Activated T-cell treated with anti-CD3 and anti-CD28 coated beads, Interleukin-2, amount 50 U/mL, for 24 hours (primary cell): ENCODE results near the gene C2orf68.

Experiments
- DNase-seq: peaks from one replicate; pipeline ENCODE4 v3.0.0-alpha.2; 2020
- H3K27ac Mint-ChIP-seq: 2 replicates; pipeline ENCODE4 v1.8.0; 2020; ENCODE audit warnings: mild to moderate bottlenecking, mixed read lengths
- H3K27me3 Mint-ChIP-seq: 2 replicates; pipeline ENCODE4 v1.8.0; 2020; ENCODE audit warnings: mixed read lengths
- H3K36me3 Mint-ChIP-seq: 2 replicates; pipeline ENCODE4 v1.8.0; 2020; ENCODE audit warnings: low read depth, mixed read lengths
- H3K4me1 Mint-ChIP-seq: 2 replicates; pipeline ENCODE4 v1.8.0; 2020; ENCODE audit warnings: low read depth, mixed read lengths
- H3K4me3 Mint-ChIP-seq: 2 replicates; pipeline ENCODE4 v1.8.0; 2020; ENCODE audit warnings: mild to moderate bottlenecking, moderate library complexity, mixed read lengths
- H3K9me3 Mint-ChIP-seq: 2 replicates; pipeline ENCODE4 v1.8.0; 2020; ENCODE audit warnings: mixed read lengths

C2orf68 gene

GRCh38 chr2:85588645-85589044, 23.2 kb downstream of the C2orf68 start:
- no peak for DNase-seq
- H3K9me3 Mint-ChIP-seq = no peaks in the 10 kb centered on the region
- peaks cover 4% of the 10 kb centered on the region for H3K36me3 Mint-ChIP-seq
- no peaks in the 10 kb centered on the region for H3K27me3 Mint-ChIP-seq
- H3K4me1 Mint-ChIP-seq = peaks cover 37% of the 10 kb centered on the region
- H3K27ac Mint-ChIP-seq = no peak overlapping the region
- no peak overlapping the region for H3K4me3 Mint-ChIP-seq

GRCh38 chr2:85588236-85588635, 23.6 kb downstream of the C2orf68 start:
- Mint-ChIP-seq H3K27me3 (no peaks in the 10 kb centered on the region), H3K9me3 (no peaks in the 10 kb centered on the region), H3K36me3 (peaks cover 8% of the 10 kb centered on the region), H3K27ac (peak overlapping the region; percentile 31), H3K4me3 (no peak overlapping the region), H3K4me1 (peaks cover 39% of the 10 kb centered on the region)
- no peak for DNase-seq

- H3K36me3 Mint-ChIP-seq = peaks cover 26% of the 10 kb centered on the region
- no peak for DNase-seq
- H3K4me3 Mint-ChIP-seq = peak overlapping the region; percentile 83
Observed at GRCh38 chr2:85585781-85586105, 26.1 kb downstream of the C2orf68 start.

GRCh38 chr2:85584857-85585780, 26.7 kb downstream of the C2orf68 start:
- peaks cover 29% of the 10 kb centered on the region for H3K36me3 Mint-ChIP-seq
- H3K27ac Mint-ChIP-seq = peak overlapping the region; percentile 92
- peaks cover 53% of the 10 kb centered on the region for H3K4me1 Mint-ChIP-seq
- H3K27me3 Mint-ChIP-seq = no peaks in the 10 kb centered on the region
- DNase-seq = no peak
- peak overlapping the region; percentile 83 for H3K4me3 Mint-ChIP-seq
- no peaks in the 10 kb centered on the region for H3K9me3 Mint-ChIP-seq

More at GRCh38 chr2:85585781-85586105, 26.1 kb downstream of the C2orf68 start:
- Mint-ChIP-seq H3K27ac (peak overlapping the region; percentile 92), H3K27me3 (no peaks in the 10 kb centered on the region), H3K9me3 (no peaks in the 10 kb centered on the region), H3K4me1 (peaks cover 51% of the 10 kb centered on the region)

GRCh38 chr2:85584354-85584856, 27.5 kb downstream of the C2orf68 start, which contains the start of gene VAMP5:
VAMP5 (plus strand) TSS chr2:85584431; CDS start chr2:85584491, 60 bp downstream.
- Mint-ChIP-seq H3K36me3 (peaks cover 34% of the 10 kb centered on the region), H3K27ac (peak within 1 kb of the TSS; percentile 92), H3K4me3 (peak within 1 kb of the TSS; percentile 83), H3K9me3 (no peaks in the 10 kb centered on the region), H3K27me3 (no peaks in the 10 kb centered on the region), H3K4me1 (peaks cover 54% of the 10 kb centered on the region)
- DNase-seq = peak; percentile 69

- H3K27me3 Mint-ChIP-seq = no peaks in the 10 kb centered on the region
- no peak for DNase-seq
- H3K36me3 Mint-ChIP-seq = peaks cover 37% of the 10 kb centered on the region
- peak overlapping the region; percentile 92 for H3K27ac Mint-ChIP-seq
- H3K4me3 Mint-ChIP-seq = peak overlapping the region; percentile 83
- no peaks in the 10 kb centered on the region for H3K9me3 Mint-ChIP-seq
- peaks cover 60% of the 10 kb centered on the region for H3K4me1 Mint-ChIP-seq
Observed at GRCh38 chr2:85583667-85584353, 28.1 kb downstream of the C2orf68 start.

DNA sequence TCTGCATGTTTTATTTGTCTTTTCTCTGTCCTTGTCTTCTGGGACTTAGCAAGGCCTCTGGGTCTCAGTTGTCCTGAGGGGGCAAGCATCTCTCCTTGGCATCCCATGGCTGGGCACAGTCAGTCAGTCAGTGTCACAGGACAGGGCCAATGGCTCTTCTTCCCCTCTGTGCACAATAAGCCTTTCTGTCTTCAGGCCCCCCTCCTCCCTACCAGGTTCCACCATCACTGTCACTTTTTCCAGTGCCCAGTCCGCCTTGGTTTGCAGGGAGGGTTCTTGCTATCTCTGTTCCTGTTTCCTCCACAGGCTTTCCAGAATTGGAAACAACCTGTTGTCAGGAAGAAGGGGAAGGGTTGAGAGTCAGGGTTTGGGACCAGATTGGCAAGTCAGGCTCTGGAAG, 29.4 kb downstream of the C2orf68 start:
- H3K27me3 Mint-ChIP-seq = no peaks in the 10 kb centered on the region
- H3K9me3 Mint-ChIP-seq = no peaks in the 10 kb centered on the region
- no peak for DNase-seq
- peaks cover 63% of the 10 kb centered on the region for H3K4me1 Mint-ChIP-seq
- H3K4me3 Mint-ChIP-seq = no peak overlapping the region
- peak overlapping the region; percentile 42 for H3K27ac Mint-ChIP-seq
- H3K36me3 Mint-ChIP-seq = peaks cover 51% of the 10 kb centered on the region

- Mint-ChIP-seq H3K4me3 (no peak overlapping the region), H3K27ac (no peak overlapping the region), H3K4me1 (peaks cover 53% of the 10 kb centered on the region), H3K27me3 (no peaks in the 10 kb centered on the region), H3K9me3 (no peaks in the 10 kb centered on the region), H3K36me3 (peaks cover 54% of the 10 kb centered on the region)
- DNase-seq = no peak
Observed at GRCh38 chr2:85580206-85580605, 31.7 kb downstream of the C2orf68 start.

GRCh38 chr2:85579266-85579935, 32.5 kb downstream of the C2orf68 start:
- Mint-ChIP-seq H3K4me1 (peaks cover 46% of the 10 kb centered on the region), H3K27ac (peak overlapping the region; percentile 93), H3K9me3 (no peaks in the 10 kb centered on the region), H3K4me3 (peak overlapping the region; percentile 98), H3K27me3 (no peaks in the 10 kb centered on the region), H3K36me3 (peaks cover 54% of the 10 kb centered on the region)
- no peak for DNase-seq

- peaks cover 40% of the 10 kb centered on the region for H3K4me1 Mint-ChIP-seq
- peak overlapping the region; percentile 98 for H3K4me3 Mint-ChIP-seq
- H3K36me3 Mint-ChIP-seq = peaks cover 49% of the 10 kb centered on the region
Observed at GRCh38 chr2:85578243-85579180, 33.4 kb downstream of the C2orf68 start.

DNA sequence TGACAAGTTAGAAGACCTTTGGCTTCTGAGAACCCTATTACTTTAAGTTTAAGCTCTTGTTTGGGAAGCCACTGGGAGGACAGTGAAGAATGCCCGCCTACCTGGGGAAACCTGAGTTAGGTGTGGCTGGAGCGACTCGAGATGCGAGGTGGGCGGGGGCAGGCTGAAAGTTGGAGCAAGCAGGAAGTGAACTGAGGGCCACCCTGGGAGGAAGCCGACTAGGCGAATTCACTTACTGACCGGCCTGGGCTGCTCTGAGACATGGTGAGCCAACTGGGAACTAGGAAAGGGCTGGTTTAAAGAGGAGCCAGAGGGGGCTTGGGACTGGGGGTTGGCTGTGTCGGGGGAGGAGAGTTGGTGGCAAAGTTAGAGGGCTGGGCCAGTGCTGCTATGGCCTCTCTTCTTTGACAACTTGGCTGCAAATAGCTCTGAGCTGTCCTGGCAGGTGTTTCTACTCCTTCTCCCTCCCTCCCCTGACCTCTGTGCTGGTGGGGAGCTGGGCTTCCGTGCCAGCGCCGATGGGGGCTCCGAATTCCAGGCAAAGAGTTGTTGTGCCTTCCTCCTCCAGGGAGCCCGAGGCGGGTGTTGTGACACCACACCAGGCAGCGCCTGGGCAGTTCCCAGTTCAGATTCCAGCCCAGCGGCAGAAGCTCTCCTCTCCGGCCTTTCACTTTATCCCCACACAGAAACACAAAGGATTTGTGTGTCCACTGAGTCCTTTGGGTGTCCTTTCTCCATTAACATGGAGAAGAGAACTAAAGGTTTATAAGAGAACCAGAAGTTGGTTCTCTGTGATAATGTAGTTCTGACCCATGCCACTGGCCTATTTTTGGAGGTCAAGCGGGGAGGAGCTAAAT, 34.3 kb downstream of the C2orf68 start, which contains the start of gene VAMP8:
Gene VAMP8 (plus strand): TSS at position 201 of the 857 bp plus-strand sequence. CDS start 61 bp downstream, at position 262.
- DNase-seq = peak; percentile 74
- no peaks in the 10 kb centered on the region for H3K27me3 Mint-ChIP-seq
- peak within 1 kb of the TSS; percentile 93 for H3K27ac Mint-ChIP-seq
- no peaks in the 10 kb centered on the region for H3K9me3 Mint-ChIP-seq
- peaks cover 41% of the 10 kb centered on the region for H3K36me3 Mint-ChIP-seq
- peaks cover 33% of the 10 kb centered on the region for H3K4me1 Mint-ChIP-seq
- H3K4me3 Mint-ChIP-seq = peak within 1 kb of the TSS; percentile 98

More at GRCh38 chr2:85578243-85579180, 33.4 kb downstream of the C2orf68 start:
- Mint-ChIP-seq H3K27ac (peak overlapping the region; percentile 93), H3K9me3 (no peaks in the 10 kb centered on the region), H3K27me3 (no peaks in the 10 kb centered on the region)
- DNase-seq = peak; percentile 51

DNA sequence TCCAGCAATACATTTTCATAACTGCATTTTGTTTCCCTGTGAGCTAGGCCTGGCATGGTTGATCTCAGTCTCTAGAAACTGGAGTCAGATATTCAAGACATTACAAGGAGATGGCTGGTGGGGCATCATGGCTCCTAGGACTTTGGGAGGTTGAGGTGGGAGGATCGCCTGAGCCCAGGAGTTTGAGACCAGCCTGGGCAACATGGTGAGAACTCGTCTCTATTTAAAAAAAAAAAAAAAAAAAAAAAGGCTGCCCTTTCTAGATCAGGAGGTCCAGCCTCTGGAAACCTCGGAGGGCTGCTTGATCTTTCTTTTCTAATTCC, 34.8 kb downstream of the C2orf68 start:
- Mint-ChIP-seq H3K4me1 (peaks cover 31% of the 10 kb centered on the region), H3K4me3 (peak overlapping the region; percentile 98), H3K36me3 (peaks cover 35% of the 10 kb centered on the region), H3K27me3 (no peaks in the 10 kb centered on the region), H3K9me3 (no peaks in the 10 kb centered on the region), H3K27ac (peak overlapping the region; percentile 93)
- no peak for DNase-seq

GRCh38 chr2:85575739-85576138, 36.1 kb downstream of the C2orf68 start:
- H3K27me3 Mint-ChIP-seq = no peaks in the 10 kb centered on the region
- H3K27ac Mint-ChIP-seq = no peak overlapping the region
- H3K9me3 Mint-ChIP-seq = no peaks in the 10 kb centered on the region

More at GRCh38 chr2:85575739-85576138, 36.1 kb downstream of the C2orf68 start:
- H3K36me3 Mint-ChIP-seq = peaks cover 28% of the 10 kb centered on the region
- H3K4me1 Mint-ChIP-seq = peaks cover 26% of the 10 kb centered on the region
- H3K4me3 Mint-ChIP-seq = no peak overlapping the region
- DNase-seq = no peak
